HEK293 (cell line): Measurements from ENCODE around the gene SCAF1.

ENCODE experiments used
- CTCF ChIA-PET: fragments of 350-600 bp; formaldehyde crosslinking; extraction: SDS; loops from one replicate; lab custom pipeline; 2021; ENCODE audit warnings: antibody characterized with exemption; lab: Yijun Ruan, JAX
- POLR2A ChIA-PET: fragments of 300-600 bp; formaldehyde crosslinking; extraction: SDS; loops from one replicate; lab custom pipeline; 2020; ENCODE audit warnings: antibody characterized with exemption, inconsistent platforms; lab: Yijun Ruan, JAX
- H3K27ac ChIP-seq: fragments of 200-500 bp; sonication (Bioruptor generic); 2 replicates; pipeline ENCODE4 v1.5.1; 2014; ENCODE audit warnings: low read depth, low read length, control low read depth, inconsistent platforms; ENCODE audit errors: extremely low read depth
- H3K36me3 ChIP-seq, 2 experiments: fragments of 200-500 bp in 1 of 2; sonication (Bioruptor generic) in 1 of 2; 1 replicate in 1 of 2; 2 replicates in 1 of 2; pipeline ENCODE4 v1.5.1; 2014 to 2017; ENCODE audit warnings: inconsistent platforms in 2 of 2, low read length in 2 of 2; ENCODE audit not compliant: control insufficient read depth in 2 of 2, insufficient read depth in 1 of 2
- H3K4me1 ChIP-seq: fragments of 200-500 bp; sonication (Bioruptor generic); 2 replicates; pipeline ENCODE4 v1.5.1; 2014; ENCODE audit warnings: mild to moderate bottlenecking, low read length, inconsistent platforms; ENCODE audit not compliant: control insufficient read depth, insufficient read depth
- H3K4me3 ChIP-seq: 2 replicates; pipeline ENCODE4 v1.5.1; 2011; ENCODE audit warnings: low read depth, mild to moderate bottlenecking, control low read depth, low read length, moderate library complexity
- H3K9me3 ChIP-seq: fragments of 200-500 bp; sonication (Bioruptor generic); 2 replicates; pipeline ENCODE4 v1.5.1; 2014; ENCODE audit warnings: low read depth, low read length, inconsistent platforms; ENCODE audit not compliant: control insufficient read depth, insufficient read depth
- GLI4 ChIP-seq: fragments of 450-650 bp; formaldehyde crosslinking; IDR thresholded peaks from 2 replicates; pipeline ENCODE4 v1.5.1; 2016; ENCODE audit warnings: missing biosample characterization, missing genetic modification characterization
- KLF1 ChIP-seq: fragments of 450-650 bp; formaldehyde crosslinking; IDR thresholded peaks from 2 replicates; pipeline ENCODE4 v1.5.1; 2016; ENCODE audit warnings: missing biosample characterization, missing genetic modification characterization
- REPIN1 ChIP-seq: fragments of 450-650 bp; formaldehyde crosslinking; IDR thresholded peaks from 2 replicates; pipeline ENCODE4 v1.5.1; 2017; ENCODE audit warnings: missing biosample characterization, missing genetic modification characterization, low read depth
- ZBTB48 ChIP-seq: fragments of 450-650 bp; formaldehyde crosslinking; IDR thresholded peaks from 2 replicates; pipeline ENCODE4 v1.5.1; 2016; ENCODE audit warnings: missing biosample characterization, missing genetic modification characterization
- ZFHX2 ChIP-seq: fragments of 450-650 bp; formaldehyde crosslinking; conservative IDR thresholded peaks from 2 replicates; pipeline ENCODE4 v1.5.1; 2016; ENCODE audit warnings: missing biosample characterization, missing genetic modification characterization
- ZIC2 ChIP-seq: fragments of 450-650 bp; formaldehyde crosslinking; IDR thresholded peaks from 2 replicates; pipeline ENCODE4 v1.5.1; 2016; ENCODE audit warnings: missing biosample characterization, missing genetic modification characterization
- ZNF140 ChIP-seq: fragments of 450-650 bp; formaldehyde crosslinking; IDR thresholded peaks from 2 replicates; pipeline ENCODE4 v1.5.1; 2016; ENCODE audit warnings: missing biosample characterization, missing genetic modification characterization
- ZNF214 ChIP-seq: fragments of 450-650 bp; formaldehyde crosslinking; IDR thresholded peaks from 2 replicates; pipeline ENCODE4 v1.5.1; 2017; ENCODE audit warnings: missing biosample characterization, mild to moderate bottlenecking, missing genetic modification characterization, borderline replicate concordance
- ZNF341 ChIP-seq: fragments of 450-650 bp; formaldehyde crosslinking; IDR thresholded peaks from 2 replicates; pipeline ENCODE4; 2016; ENCODE audit warnings: low read depth, missing biosample characterization, missing genetic modification characterization
- ZNF426 ChIP-seq: fragments of 450-650 bp; formaldehyde crosslinking; IDR thresholded peaks from 2 replicates; pipeline ENCODE4 v1.5.1; 2017; ENCODE audit warnings: missing biosample characterization, missing genetic modification characterization, mild to moderate bottlenecking, inconsistent platforms, moderate library complexity
- ZNF433 ChIP-seq: fragments of 450-650 bp; formaldehyde crosslinking; IDR thresholded peaks from 2 replicates; pipeline ENCODE4 v1.5.1; 2016; ENCODE audit warnings: missing biosample characterization, missing genetic modification characterization, low read depth
- ZXDB ChIP-seq: fragments of 450-650 bp; formaldehyde crosslinking; IDR thresholded peaks from 2 replicates; pipeline ENCODE4 v1.5.1; 2016; ENCODE audit warnings: missing biosample characterization, missing genetic modification characterization
- TF ChIP-seq, protein P1 (sequence below): fragments of 450-650 bp; formaldehyde crosslinking; IDR thresholded peaks from 2 replicates; pipeline ENCODE4 v1.5.1; 2017; ENCODE audit warnings: missing biosample characterization, missing genetic modification characterization
- TF ChIP-seq, protein P2 (sequence below): fragments of 450-650 bp; formaldehyde crosslinking; IDR thresholded peaks from 2 replicates; pipeline ENCODE4 v1.5.1; 2016; ENCODE audit warnings: missing biosample characterization, missing genetic modification characterization
- TF ChIP-seq, protein P3 (sequence below): fragments of 450-650 bp; formaldehyde crosslinking; IDR thresholded peaks from 2 replicates; pipeline ENCODE4 v1.5.1; 2016; ENCODE audit warnings: missing biosample characterization, missing genetic modification characterization, low read depth
- TF ChIP-seq, protein P4 (sequence below): fragments of 450-650 bp; formaldehyde crosslinking; IDR thresholded peaks from 2 replicates; pipeline ENCODE4 v1.5.1; 2016; ENCODE audit warnings: missing biosample characterization, missing genetic modification characterization

The SCAF1 gene

DNA sequence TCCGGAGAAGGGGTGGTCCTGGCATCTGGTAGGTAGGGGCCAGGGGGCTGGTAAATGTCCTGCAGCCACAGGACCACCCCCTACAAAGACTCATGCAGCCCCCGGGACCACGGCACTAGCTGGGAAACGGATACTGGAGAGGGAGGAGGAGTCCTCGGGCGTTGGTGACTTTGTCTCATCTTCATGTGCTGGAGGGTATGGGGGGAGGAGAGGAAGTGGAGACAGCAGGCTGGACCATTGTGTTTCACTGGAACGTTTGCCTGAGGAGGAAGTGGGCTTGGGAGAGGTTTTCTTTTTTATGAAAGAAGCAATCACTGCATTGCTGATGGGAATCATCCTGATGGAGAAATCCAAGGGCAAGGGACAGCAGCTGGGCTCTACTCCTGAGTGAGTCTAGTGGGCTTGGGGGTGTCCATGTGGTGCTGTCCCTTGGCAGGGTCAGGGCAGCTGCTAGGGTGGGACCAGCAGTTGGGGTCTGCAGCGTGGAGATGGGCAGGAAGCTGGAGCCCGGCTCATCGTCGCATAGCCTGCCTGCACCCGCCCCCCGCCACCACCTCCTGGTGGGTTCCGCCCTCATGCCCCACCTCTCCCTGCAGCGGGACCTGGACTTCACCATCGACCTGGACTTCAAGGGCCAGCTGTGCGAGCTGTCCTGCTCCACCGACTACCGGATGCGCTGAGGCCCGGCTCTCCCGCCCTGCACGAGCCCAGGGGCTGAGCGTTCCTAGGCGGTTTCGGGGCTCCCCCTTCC is 45.7 kb downstream of the SCAF1 start (continued):
- TF ChIP-seq, protein P1, sequence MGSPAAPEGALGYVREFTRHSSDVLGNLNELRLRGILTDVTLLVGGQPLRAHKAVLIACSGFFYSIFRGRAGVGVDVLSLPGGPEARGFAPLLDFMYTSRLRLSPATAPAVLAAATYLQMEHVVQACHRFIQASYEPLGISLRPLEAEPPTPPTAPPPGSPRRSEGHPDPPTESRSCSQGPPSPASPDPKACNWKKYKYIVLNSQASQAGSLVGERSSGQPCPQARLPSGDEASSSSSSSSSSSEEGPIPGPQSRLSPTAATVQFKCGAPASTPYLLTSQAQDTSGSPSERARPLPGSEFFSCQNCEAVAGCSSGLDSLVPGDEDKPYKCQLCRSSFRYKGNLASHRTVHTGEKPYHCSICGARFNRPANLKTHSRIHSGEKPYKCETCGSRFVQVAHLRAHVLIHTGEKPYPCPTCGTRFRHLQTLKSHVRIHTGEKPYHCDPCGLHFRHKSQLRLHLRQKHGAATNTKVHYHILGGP (tag by site-specific recombination), result no peak
- TF ChIP-seq GLI4, result no peak
- TF ChIP-seq ZNF214, result no peak
- TF ChIP-seq, protein P2, sequence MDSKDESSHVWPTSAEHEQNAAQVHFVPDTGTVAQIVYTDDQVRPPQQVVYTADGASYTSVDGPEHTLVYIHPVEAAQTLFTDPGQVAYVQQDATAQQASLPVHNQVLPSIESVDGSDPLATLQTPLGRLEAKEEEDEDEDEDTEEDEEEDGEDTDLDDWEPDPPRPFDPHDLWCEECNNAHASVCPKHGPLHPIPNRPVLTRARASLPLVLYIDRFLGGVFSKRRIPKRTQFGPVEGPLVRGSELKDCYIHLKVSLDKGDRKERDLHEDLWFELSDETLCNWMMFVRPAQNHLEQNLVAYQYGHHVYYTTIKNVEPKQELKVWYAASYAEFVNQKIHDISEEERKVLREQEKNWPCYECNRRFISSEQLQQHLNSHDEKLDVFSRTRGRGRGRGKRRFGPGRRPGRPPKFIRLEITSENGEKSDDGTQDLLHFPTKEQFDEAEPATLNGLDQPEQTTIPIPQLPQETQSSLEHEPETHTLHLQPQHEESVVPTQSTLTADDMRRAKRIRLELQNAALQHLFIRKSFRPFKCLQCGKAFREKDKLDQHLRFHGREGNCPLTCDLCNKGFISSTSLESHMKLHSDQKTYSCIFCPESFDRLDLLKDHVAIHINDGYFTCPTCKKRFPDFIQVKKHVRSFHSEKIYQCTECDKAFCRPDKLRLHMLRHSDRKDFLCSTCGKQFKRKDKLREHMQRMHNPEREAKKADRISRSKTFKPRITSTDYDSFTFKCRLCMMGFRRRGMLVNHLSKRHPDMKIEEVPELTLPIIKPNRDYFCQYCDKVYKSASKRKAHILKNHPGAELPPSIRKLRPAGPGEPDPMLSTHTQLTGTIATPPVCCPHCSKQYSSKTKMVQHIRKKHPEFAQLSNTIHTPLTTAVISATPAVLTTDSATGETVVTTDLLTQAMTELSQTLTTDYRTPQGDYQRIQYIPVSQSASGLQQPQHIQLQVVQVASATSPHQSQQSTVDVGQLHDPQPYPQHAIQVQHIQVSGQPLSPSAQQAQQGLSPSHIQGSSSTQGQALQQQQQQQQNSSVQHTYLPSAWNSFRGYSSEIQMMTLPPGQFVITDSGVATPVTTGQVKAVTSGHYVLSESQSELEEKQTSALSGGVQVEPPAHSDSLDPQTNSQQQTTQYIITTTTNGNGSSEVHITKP (tag by site-specific recombination), result peak; percentile 39
- TF ChIP-seq ZNF426 (tag by site-specific recombination), result no peak
- TF ChIP-seq KLF1 (tag by site-specific recombination), result peak; percentile 18; the same call in 1 of the 2 replicates

DNA sequence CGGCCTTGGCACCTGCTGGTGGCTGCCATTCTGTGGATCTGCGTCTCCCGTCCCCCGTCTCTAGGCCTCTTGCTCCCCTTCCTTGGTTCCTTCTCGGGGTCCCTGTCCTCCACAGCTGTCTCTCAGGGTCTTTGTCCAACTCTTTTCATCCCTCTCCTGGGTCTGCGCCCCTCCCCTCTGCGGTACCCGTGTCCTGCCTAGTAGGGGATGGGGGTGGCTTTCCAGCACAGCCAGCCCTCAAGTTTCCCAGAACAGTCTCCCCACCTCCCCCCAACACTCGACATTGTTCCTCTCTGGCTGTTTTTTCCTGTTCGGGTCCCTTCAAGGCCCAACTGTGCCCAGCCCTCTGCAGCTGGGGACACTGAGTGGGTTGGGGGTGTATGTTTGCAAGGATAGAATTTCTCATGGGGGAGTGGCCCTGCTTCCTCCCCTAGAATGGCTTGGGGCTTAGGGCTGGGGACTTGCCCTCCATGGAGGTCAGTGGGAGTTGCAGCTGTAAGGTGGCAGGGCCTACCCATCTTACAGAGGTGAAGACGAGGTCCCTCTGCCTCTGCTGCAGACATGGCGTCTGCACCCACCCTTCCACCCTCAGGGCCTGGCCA is 46.6 kb downstream of the SCAF1 start:
- no peaks in the 10 kb centered on the region for H3K9me3 ChIP-seq
- H3K27ac ChIP-seq, result no peak overlapping the region
- peaks cover 8% of the 10 kb centered on the region for H3K4me1 ChIP-seq
- no peak overlapping the region for H3K4me3 ChIP-seq
- no peak for TF ChIP-seq ZIC2
- peak; percentile 51 for TF ChIP-seq ZNF341 (tag by site-specific recombination)
- no peak for TF ChIP-seq REPIN1 (tag by site-specific recombination)
- no peak for TF ChIP-seq ZBTB48 (tag by site-specific recombination)
- TF ChIP-seq ZNF433 (tag by site-specific recombination), result no peak
- TF ChIP-seq ZFHX2 (tag by site-specific recombination), result peak; percentile 24; the same call in 1 of the 2 replicates
- no peak for TF ChIP-seq KLF1 (tag by site-specific recombination)
- TF ChIP-seq, protein P3, sequence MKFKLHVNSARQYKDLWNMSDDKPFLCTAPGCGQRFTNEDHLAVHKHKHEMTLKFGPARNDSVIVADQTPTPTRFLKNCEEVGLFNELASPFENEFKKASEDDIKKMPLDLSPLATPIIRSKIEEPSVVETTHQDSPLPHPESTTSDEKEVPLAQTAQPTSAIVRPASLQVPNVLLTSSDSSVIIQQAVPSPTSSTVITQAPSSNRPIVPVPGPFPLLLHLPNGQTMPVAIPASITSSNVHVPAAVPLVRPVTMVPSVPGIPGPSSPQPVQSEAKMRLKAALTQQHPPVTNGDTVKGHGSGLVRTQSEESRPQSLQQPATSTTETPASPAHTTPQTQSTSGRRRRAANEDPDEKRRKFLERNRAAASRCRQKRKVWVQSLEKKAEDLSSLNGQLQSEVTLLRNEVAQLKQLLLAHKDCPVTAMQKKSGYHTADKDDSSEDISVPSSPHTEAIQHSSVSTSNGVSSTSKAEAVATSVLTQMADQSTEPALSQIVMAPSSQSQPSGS (tag by site-specific recombination), result no peak
- no peak for TF ChIP-seq ZNF140 (tag by site-specific recombination)
- no peak for TF ChIP-seq ZXDB
- TF ChIP-seq, protein P4, sequence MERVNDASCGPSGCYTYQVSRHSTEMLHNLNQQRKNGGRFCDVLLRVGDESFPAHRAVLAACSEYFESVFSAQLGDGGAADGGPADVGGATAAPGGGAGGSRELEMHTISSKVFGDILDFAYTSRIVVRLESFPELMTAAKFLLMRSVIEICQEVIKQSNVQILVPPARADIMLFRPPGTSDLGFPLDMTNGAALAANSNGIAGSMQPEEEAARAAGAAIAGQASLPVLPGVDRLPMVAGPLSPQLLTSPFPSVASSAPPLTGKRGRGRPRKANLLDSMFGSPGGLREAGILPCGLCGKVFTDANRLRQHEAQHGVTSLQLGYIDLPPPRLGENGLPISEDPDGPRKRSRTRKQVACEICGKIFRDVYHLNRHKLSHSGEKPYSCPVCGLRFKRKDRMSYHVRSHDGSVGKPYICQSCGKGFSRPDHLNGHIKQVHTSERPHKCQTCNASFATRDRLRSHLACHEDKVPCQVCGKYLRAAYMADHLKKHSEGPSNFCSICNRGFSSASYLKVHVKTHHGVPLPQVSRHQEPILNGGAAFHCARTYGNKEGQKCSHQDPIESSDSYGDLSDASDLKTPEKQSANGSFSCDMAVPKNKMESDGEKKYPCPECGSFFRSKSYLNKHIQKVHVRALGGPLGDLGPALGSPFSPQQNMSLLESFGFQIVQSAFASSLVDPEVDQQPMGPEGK (tag by site-specific recombination), result 0 out of 2 replicates have a peak, but pooled peaks have one; percentile 23
- H3K36me3 ChIP-seq, result peaks cover 15 to 51% of the 10 kb centered on the region in 2 experiments
- ChIA-PET POLR2A (interaction anchor here (1.4 kb wide), 1 partner anchor 78 kb away, joined by 7 read pairs; the partner anchor contains the start of gene AP2A1), CTCF (interaction anchor here (0.7 kb wide), 1 partner anchor 171 kb away, joined by 3 read pairs; no protein-coding TSS in a partner anchor)
